Sigmoid colon (tissue), 7 donors: ENCODE data around the gene VRTN. TPM values are rescaled to one million over a fixed set of nuclear protein-coding genes. Genes with fewer than 3 reads are reported as not detected.

Source experiments
- DNase-seq: peaks from one replicate; pipeline ENCODE4 v3.0.0-alpha.2; 2019
- H3K27ac ChIP-seq, 4 donors: fragments of 200-600 bp; sonication (generic); one replicate each; pipeline ENCODE4 v1.5.1; 2016 to 2019; ENCODE audit warnings: mild to moderate bottlenecking in 1 of 4
- H3K27me3 ChIP-seq, 3 donors: fragments of 200-600 bp; sonication (generic); one replicate each; pipeline ENCODE4 v1.5.1; 2019; ENCODE audit warnings: mild to moderate bottlenecking in 1 of 3
- H3K36me3 ChIP-seq, 4 donors: fragments of 200-600 bp; sonication (generic); one replicate each; pipeline ENCODE4 v1.5.1; 2016 to 2019
- H3K4me1 ChIP-seq, 4 donors: fragments of 200-600 bp; sonication (generic); one replicate each; pipeline ENCODE4 v1.5.1; 2017 to 2019
- H3K4me3 ChIP-seq, 4 donors: fragments of 200-600 bp; sonication (generic); one replicate each; pipeline ENCODE4 v1.5.1; 2017 to 2019; ENCODE audit warnings: mild to moderate bottlenecking in 2 of 4, moderate library complexity in 1 of 4
- H3K9me3 ChIP-seq, 4 donors: fragments of 200-600 bp in 3 of 4; sonication (generic) in 3 of 4; one replicate each; pipeline versions ENCODE4 v1.5.1 to v1.6.1; 2013 to 2019
- EP300 ChIP-seq, 4 donors: sonication (generic); formaldehyde crosslinking; IDR thresholded peaks; one replicate each; pipeline ENCODE4 v1.6.1; 2017; ENCODE audit warnings: antibody characterized with exemption in 4 of 4
- POLR2A ChIP-seq, 2 donors: fragments of 450-650 bp; IDR thresholded peaks; one replicate each; pipeline ENCODE4 v1.6.1; 2016; ENCODE audit warnings: antibody characterized with exemption in 2 of 2, mild to moderate bottlenecking in 2 of 2, moderate library complexity in 2 of 2
- POLR2AphosphoS5 ChIP-seq, 4 donors: sonication (generic); formaldehyde crosslinking; IDR thresholded peaks; one replicate each; pipeline ENCODE4 v1.6.1; 2017; ENCODE audit warnings: antibody characterized with exemption in 4 of 4
- WGBS, 2 donors: extraction: QIAGEN DNeasy Blood & Tissue Kit; methylation state at CpG; one replicate each; pipeline ENCODE4 v1.1.7; 2013; 5-methylcytosine and 5-hydroxymethylcytosine counted together
- intact Hi-C: fragments of 100-400 bp; cut with DNase I; formaldehyde crosslinking; loops from one replicate; pipeline ENCODE4 v1.15.1; 2023
- polyA plus RNA-seq, 3 donors: library from polyadenylated mRNA; stranded (reverse); fragments of 200-250 nt; gene quantifications; one replicate each; pipeline ENCODE4 v1.2.3, GENCODE V29; 2013
- total RNA-seq, 4 donors: library from RNA; depleted of rRNA; stranded (reverse); fragments of >200 nt; gene quantifications; one replicate each; pipeline ENCODE4 v1.1.0, GENCODE V29; 2016
- TF ChIP-seq, protein P1 (sequence below), 4 experiments: fragments of 450-650 bp in 3 of 4; fragments of 200-600 bp in 1 of 4; IDR thresholded peaks; one replicate each; pipeline ENCODE4 v1.5.1; 2016 to 2019; ENCODE audit warnings: antibody characterized with exemption in 4 of 4, mild to moderate bottlenecking in 3 of 4, moderate library complexity in 2 of 4
- donor health status: healthy with polysubstance abuse.
- donor health status: Bipolar disorder and iron deficiency.
- donor health status: healthy.

Gene VRTN
- total and polyA plus RNA-seq, 7 donors, result 0.23 to 0.25 TPM; not detected in 5

DNA sequence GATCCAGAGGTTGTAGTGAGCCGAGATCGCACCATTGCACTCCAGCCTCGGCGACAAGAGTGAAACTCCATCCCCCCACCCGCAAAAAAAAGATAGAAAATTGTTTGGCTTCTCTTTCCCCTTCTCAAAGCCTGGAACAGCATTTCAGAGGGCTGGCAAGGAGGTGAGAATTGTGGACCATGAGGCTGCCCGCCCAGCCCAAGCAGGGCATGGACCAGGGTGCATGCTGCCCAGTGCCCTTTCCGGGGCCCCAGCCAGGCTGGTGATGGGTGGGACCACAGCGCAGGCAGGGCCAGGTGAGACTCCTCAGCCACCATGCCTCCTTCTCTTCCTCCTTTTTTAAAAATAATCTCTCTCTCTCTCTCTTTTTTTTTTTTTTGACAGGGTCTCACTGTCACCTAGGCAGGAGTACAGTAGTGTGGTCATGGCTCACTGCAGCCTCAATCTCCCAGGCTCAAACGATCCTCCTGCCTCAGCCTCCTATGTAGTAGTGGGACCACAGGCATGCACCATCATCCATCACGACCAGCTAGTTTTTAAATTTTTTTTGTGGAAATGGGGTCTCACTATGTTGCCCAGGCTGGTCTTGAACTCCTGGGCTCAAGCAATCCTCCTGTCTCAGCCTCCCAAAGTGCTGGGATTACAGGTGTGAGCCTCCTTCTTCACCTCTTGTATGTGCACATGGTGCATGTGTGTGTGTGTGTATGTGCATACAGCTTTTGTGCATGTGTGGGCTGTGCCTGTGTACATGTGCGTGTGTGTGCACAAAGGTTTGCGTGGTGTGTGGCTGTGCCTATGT lies 55.5 kb downstream of the VRTN start:
- TF ChIP-seq POLR2A (IDR thresholded peaks at IDR 0.05) (no peak), POLR2AphosphoS5 (IDR thresholded peaks at IDR 0.05) (no peak), EP300 (IDR thresholded peaks at IDR 0.05) (no peak)
- TF ChIP-seq, protein P1, sequence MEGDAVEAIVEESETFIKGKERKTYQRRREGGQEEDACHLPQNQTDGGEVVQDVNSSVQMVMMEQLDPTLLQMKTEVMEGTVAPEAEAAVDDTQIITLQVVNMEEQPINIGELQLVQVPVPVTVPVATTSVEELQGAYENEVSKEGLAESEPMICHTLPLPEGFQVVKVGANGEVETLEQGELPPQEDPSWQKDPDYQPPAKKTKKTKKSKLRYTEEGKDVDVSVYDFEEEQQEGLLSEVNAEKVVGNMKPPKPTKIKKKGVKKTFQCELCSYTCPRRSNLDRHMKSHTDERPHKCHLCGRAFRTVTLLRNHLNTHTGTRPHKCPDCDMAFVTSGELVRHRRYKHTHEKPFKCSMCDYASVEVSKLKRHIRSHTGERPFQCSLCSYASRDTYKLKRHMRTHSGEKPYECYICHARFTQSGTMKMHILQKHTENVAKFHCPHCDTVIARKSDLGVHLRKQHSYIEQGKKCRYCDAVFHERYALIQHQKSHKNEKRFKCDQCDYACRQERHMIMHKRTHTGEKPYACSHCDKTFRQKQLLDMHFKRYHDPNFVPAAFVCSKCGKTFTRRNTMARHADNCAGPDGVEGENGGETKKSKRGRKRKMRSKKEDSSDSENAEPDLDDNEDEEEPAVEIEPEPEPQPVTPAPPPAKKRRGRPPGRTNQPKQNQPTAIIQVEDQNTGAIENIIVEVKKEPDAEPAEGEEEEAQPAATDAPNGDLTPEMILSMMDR (IDR thresholded peaks at IDR 0.05), result no peak
- DNase-seq, result no peak
- Histone ChIP-seq H3K9me3 (no peaks in the 10 kb centered on the region), H3K36me3 (no peaks in the 10 kb centered on the region), H3K27me3 (peaks cover 0 to 46% (median 8%) of the 10 kb centered on the region in 3 donors), H3K4me1 (peaks cover 0 to 14% (median 9%) of the 10 kb centered on the region in 4 donors), H3K4me3 (no peak overlapping the region), H3K27ac (no peak overlapping the region)
- WGBS, 2 donors, result 88 to 94% methylated on average over 12 of the region's 12 CpGs
- intact Hi-C loops, result no loop called here

DNA sequence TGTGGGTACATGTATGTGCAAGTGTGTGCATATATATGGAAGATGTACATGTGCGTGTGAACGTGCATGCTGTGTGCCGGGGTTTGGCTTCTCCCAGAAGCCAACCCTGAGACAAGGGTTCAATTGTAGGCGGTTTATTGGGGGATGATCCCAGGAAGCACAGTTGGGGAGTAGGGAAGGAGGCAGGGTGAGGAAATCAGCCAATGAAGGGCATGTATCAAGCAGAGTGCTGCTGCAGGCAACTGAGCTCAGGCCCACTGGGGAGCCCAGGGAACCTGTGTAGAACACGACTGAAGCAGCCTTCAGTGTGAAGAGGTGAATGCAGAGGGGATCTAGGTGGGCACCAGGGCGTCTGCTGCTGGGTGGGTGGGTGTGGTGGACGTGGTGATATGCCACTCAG lies 56.2 kb downstream of the VRTN start:
- no peaks in the 10 kb centered on the region for H3K36me3 ChIP-seq
- WGBS, 2 donors, result 70 to 81% methylated on average over 7 of the region's 7 CpGs
- intact Hi-C loops, result no loop called here
- H3K27ac ChIP-seq, result no peak overlapping the region
- TF ChIP-seq, protein P1 (IDR thresholded peaks at IDR 0.05), result no peak
- no peak for TF ChIP-seq POLR2AphosphoS5 (IDR thresholded peaks at IDR 0.05)
- TF ChIP-seq POLR2A (IDR thresholded peaks at IDR 0.05), result no peak
- no peak for TF ChIP-seq EP300 (IDR thresholded peaks at IDR 0.05)
- H3K4me3 ChIP-seq, result no peak overlapping the region
- H3K4me1 ChIP-seq, result peaks cover 0 to 14% (median 9%) of the 10 kb centered on the region in 4 donors
- no peak for DNase-seq
- H3K9me3 ChIP-seq, result no peaks in the 10 kb centered on the region
- peaks cover 0 to 52% (median 8%) of the 10 kb centered on the region in 3 donors for H3K27me3 ChIP-seq

DNA sequence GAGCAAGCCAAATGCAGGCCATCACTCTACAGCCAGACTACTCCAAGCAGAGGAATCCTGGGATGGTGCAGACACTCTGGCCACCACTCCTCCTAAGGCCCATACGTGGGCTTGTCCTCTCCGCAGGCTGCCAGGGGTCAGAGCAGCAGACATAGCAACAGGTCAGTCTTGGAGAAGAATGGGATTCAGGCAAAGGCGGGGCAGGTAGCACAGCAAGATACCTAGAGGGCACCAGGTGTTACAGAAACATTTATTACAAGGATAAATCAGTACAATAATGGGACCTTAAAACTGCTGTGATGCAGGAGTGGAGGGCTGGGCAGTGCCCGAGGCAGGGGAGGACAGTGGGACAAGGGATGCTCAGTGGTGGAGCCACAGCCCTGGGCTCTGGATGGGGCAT lies 57.4 kb downstream of the VRTN start:
- Histone ChIP-seq H3K4me3 (no peak overlapping the region), H3K36me3 (no peaks in the 10 kb centered on the region), H3K27ac (no peak overlapping the region), H3K4me1 (peaks cover 0 to 14% (median 9%) of the 10 kb centered on the region in 4 donors), H3K9me3 (no peaks in the 10 kb centered on the region), H3K27me3 (peaks cover 0 to 50% (median 8%) of the 10 kb centered on the region in 3 donors)
- 68 to 83% methylated on average over 4 of the region's 4 CpGs for WGBS, 2 donors
- intact Hi-C loops, result no loop called here
- TF ChIP-seq POLR2AphosphoS5 (IDR thresholded peaks at IDR 0.05), result no peak
- no peak for TF ChIP-seq POLR2A (IDR thresholded peaks at IDR 0.05)
- TF ChIP-seq EP300 (IDR thresholded peaks at IDR 0.05), result no peak
- DNase-seq, result no peak

DNA sequence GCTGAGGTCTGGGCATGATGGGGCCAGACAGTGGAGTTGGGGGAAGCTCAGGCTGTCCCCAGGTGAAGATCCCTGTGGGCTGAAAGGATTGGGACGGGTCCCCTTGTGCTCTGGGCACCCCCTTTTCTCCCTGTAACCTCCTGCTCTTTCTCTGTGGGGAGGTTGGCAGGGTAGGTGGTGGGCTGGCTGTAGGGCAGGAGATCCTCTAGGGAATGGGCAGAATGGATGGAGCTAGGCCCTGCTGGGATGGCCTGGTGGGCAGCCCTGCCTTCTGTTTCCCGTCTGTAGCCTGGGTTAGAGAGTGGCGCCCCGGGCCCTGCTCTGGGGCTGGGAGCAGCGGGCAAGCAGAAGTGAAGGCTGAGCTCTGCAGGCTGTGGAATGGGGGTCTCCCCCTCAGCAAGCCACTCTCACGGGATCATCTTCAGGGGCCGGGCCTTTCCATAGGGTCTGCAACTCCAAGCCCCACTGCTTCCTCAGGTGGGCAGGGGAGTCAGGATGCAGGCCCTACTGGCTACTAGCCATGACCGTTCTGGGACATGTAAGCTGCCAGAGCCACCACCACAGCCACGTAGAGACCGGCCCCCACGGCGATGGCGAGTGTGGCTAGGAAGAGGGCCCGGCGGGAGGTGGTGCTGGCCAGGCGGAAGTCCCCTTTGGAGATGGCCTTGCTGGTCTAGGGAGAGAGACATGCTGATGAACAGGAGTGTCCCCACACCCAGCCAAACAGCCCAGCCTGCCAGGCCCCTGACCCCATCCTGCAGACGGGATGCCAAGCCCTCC lies 58.9 kb downstream of the VRTN start:
- H3K9me3 ChIP-seq, result no peaks in the 10 kb centered on the region
- no peak overlapping the region for H3K27ac ChIP-seq
- no peak for TF ChIP-seq POLR2A (IDR thresholded peaks at IDR 0.05)
- TF ChIP-seq, protein P1 (IDR thresholded peaks at IDR 0.05), result no peak
- TF ChIP-seq EP300 (IDR thresholded peaks at IDR 0.05), result no peak
- peaks cover 0 to 41% (median 8%) of the 10 kb centered on the region in 3 donors for H3K27me3 ChIP-seq
- H3K4me1 ChIP-seq, result peaks cover 0 to 4% (median under 1%) of the 10 kb centered on the region in 4 donors
- H3K36me3 ChIP-seq, result no peaks in the 10 kb centered on the region
- peak; percentile 62 for DNase-seq
- no peak overlapping the region for H3K4me3 ChIP-seq
- intact Hi-C loops, result no loop called here
- WGBS, 2 donors, result 90 to 91% methylated on average over 17 of the region's 17 CpGs

DNA sequence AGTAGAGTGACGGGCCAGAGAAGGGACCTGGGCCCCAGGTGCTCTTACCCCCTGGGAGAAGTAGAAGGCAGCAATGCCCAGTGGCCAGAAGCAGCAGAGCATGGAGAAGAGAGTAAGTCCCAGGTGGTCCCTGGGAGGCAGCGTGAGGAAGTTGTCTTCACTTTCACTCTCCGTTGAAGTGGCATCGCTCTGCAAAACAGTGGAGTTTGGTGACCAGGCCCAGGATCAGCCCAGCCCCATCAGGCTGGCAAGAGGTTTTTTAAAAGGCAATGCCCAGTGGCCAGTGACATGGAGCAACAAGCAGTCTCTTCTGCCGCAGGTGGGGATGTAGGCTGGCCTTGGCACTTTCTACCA lies 59.5 kb downstream of the VRTN start:
- intact Hi-C loops, result no loop called here
- 82 to 91% methylated on average over 5 of the region's 5 CpGs for WGBS, 2 donors
- Histone ChIP-seq H3K27ac (no peak overlapping the region), H3K36me3 (no peaks in the 10 kb centered on the region), H3K4me1 (no peaks in the 10 kb centered on the region), H3K27me3 (peaks cover 0 to 36% (median 5%) of the 10 kb centered on the region in 3 donors), H3K9me3 (no peaks in the 10 kb centered on the region), H3K4me3 (no peak overlapping the region)
- TF ChIP-seq, protein P1 (IDR thresholded peaks at IDR 0.05), result no peak
- TF ChIP-seq POLR2A (IDR thresholded peaks at IDR 0.05) (no peak), EP300 (IDR thresholded peaks at IDR 0.05) (no peak)
- no peak for DNase-seq
